K562 (cell line): ENCODE results near the gene SSU72. TPM values are rescaled to one million over a fixed set of nuclear protein-coding genes. Genes with fewer than 3 reads are reported as not detected.

Experiments
- ATAC-seq: fragments of 200-7000 bp; cut with Tn5 transposase; 3 replicates; pipeline ENCODE4 v1.9.1; 2020; ENCODE audit warnings: moderate library complexity
- BruUV-seq: library from RNA; stranded (reverse); fragments of 400-500 nt; replicated peaks from 2 replicates; lab custom pipeline; 2021; lab: Mats Ljungman, UMichigan
- CTCF ChIA-PET: fragments of 300-600 bp; formaldehyde crosslinking; extraction: SDS; loops from one replicate; lab custom pipeline; 2021; ENCODE audit warnings: low intra/inter-chr PET ratio; lab: Yijun Ruan, JAX
- POLR2A ChIA-PET: fragments of 300-600, 350-650 bp; sonication (Branson Sonifier 250); formaldehyde crosslinking; extraction: SDS; loops from one replicate; lab custom pipeline; 2021; ENCODE audit warnings: antibody characterized with exemption, inconsistent platforms; lab: Yijun Ruan, JAX
- DNase-seq, 4 experiments: peaks; one replicate each; pipeline versions ENCODE4 v3.0.0 to v3.0.0-alpha.2; 2011 to 2018; ENCODE audit warnings: low spot score in 3 of 4, mixed read lengths in 3 of 4; ENCODE audit errors: extremely low read depth in 1 of 4
- FAIRE-seq: peaks from 2 replicates; lab custom pipeline; 2011; peaks lifted over from hg19 to GRCh38; lab: Jason Lieb, UNC
- H2AFZ ChIP-seq: 2 replicates; pipeline ENCODE4 v1.6.0; 2011; ENCODE audit warnings: low read depth, low read length, control low read depth, inconsistent platforms
- H3K27ac ChIP-seq: fragments of 200-600 bp; 3 replicates; pipeline ENCODE4 v1.8.0; 2011; ENCODE audit warnings: low read depth, mild to moderate bottlenecking, control low read depth, inconsistent platforms, low read length, moderate library complexity, mixed read lengths; ENCODE audit errors: extremely low read depth
- H3K27me3 ChIP-seq, 2 experiments: fragments of 300-600 bp in 1 of 2; 2 replicates in 1 of 2; 3 replicates in 1 of 2; pipeline versions ENCODE4 v1.6.0 to v1.8.0; 2011; ENCODE audit warnings: inconsistent platforms in 2 of 2, low read length in 2 of 2, mild to moderate bottlenecking in 1 of 2, mixed read lengths in 1 of 2, moderate library complexity in 1 of 2; ENCODE audit not compliant: control insufficient read depth in 2 of 2, insufficient read depth in 2 of 2
- H3K36me3 ChIP-seq: fragments of 300-600 bp; 3 replicates; pipeline ENCODE4 v1.8.0; 2011; ENCODE audit warnings: mild to moderate bottlenecking, low read length, inconsistent platforms; ENCODE audit not compliant: control insufficient read depth, insufficient read depth
- H3K4me1 ChIP-seq, 2 experiments: fragments of 200-600 bp in 1 of 2; replicated peaks in 1 of 2; 2 replicates in 1 of 2; 3 replicates in 1 of 2; pipeline versions ENCODE4 v1.5.1 to v1.8.0; 2011; ENCODE audit warnings: inconsistent platforms in 2 of 2, low read length in 2 of 2, mild to moderate bottlenecking in 1 of 2, mixed read lengths in 1 of 2, moderate library complexity in 1 of 2; ENCODE audit not compliant: control insufficient read depth in 2 of 2, insufficient read depth in 2 of 2
- H3K4me2 ChIP-seq: 2 replicates; pipeline ENCODE4 v1.6.1; 2011; ENCODE audit warnings: low read length, control low read depth, inconsistent platforms, mixed read lengths; ENCODE audit not compliant: insufficient read depth
- H3K4me3 ChIP-seq: fragments of 200-600 bp; sonication (generic), shearing (Covaris generic); 2 replicates; pipeline ENCODE4 v1.5.1; 2016; ENCODE audit warnings: control low read depth, inconsistent platforms
- H3K79me2 ChIP-seq: fragments of 200-600 bp; 3 replicates; pipeline ENCODE4 v1.8.0; 2011; ENCODE audit warnings: low read length, inconsistent platforms; ENCODE audit not compliant: control insufficient read depth, insufficient read depth
- H3K9ac ChIP-seq, 2 experiments: 2 replicates each; pipeline versions ENCODE4 v1.6.0 to v1.6.1; 2011; ENCODE audit warnings: low read depth in 2 of 2, low read length in 2 of 2, control low read depth in 1 of 2, inconsistent platforms in 1 of 2, mild to moderate bottlenecking in 1 of 2, mixed read lengths in 1 of 2; ENCODE audit not compliant: insufficient read depth in 1 of 2
- H3K9me1 ChIP-seq: one replicate; pipeline ENCODE4 v1.6.0; 2011; ENCODE audit warnings: inconsistent platforms, mild to moderate bottlenecking, low read length, moderate library complexity; ENCODE audit not compliant: control insufficient read depth, insufficient read depth
- H3K9me3 ChIP-seq: replicated peaks from 2 replicates; pipeline ENCODE4 v1.5.1; 2011; ENCODE audit warnings: low read depth, low read length, inconsistent platforms; ENCODE audit not compliant: control insufficient read depth, insufficient read depth
- H4K20me1 ChIP-seq: replicated peaks from 2 replicates; pipeline ENCODE4 v1.6.1; 2011; ENCODE audit warnings: low read length, inconsistent platforms, mixed read lengths; ENCODE audit not compliant: control insufficient read depth, insufficient read depth
- JUN ChIP-seq, 2 experiments: sonication (generic) in 1 of 2; formaldehyde crosslinking in 1 of 2; IDR thresholded peaks; 2 replicates each; pipeline versions ENCODE4 v1.6.1 to v1.8.0; 2012 to 2022; ENCODE audit warnings: borderline replicate concordance in 2 of 2, mild to moderate bottlenecking in 2 of 2, improper control_type of control experiment in 1 of 2, low read depth in 1 of 2, low read length in 1 of 2, missing genetic modification reagents in 1 of 2
- MCM2 ChIP-seq: fragments of 450-650 bp; IDR thresholded peaks from 2 replicates; pipeline ENCODE4 v1.6.1; 2017; ENCODE audit warnings: low read depth, mild to moderate bottlenecking
- NR2C2 ChIP-seq, 2 experiments: fragments of 200-800 bp in 1 of 2; sonication (Bioruptor generic) in 1 of 2; sonication (generic) in 1 of 2; formaldehyde crosslinking in 1 of 2; IDR thresholded peaks; 2 replicates each; pipeline versions ENCODE4 v1.6.1 to v1.8.0; 2016 to 2022; ENCODE audit warnings: mild to moderate bottlenecking in 1 of 2, missing compliant biosample characterization in 1 of 2, missing genetic modification characterization in 1 of 2, missing genetic modification reagents in 1 of 2
- PHF20 ChIP-seq: fragments of 450-650 bp; IDR thresholded peaks from 2 replicates; pipeline ENCODE4 v1.6.1; 2018; ENCODE audit not compliant: partially characterized antibody
- RFX7 ChIP-seq: fragments of 250-450 bp; sonication (Bioruptor Pico); IDR thresholded peaks from 2 replicates; pipeline ENCODE4 v1.5.1; 2021; ENCODE audit warnings: mild to moderate bottlenecking
- SMAD4 ChIP-seq: fragments of 250-450 bp; sonication (Bioruptor Pico); conservative IDR thresholded peaks from 2 replicates; pipeline ENCODE4 v1.8.0; 2021; ENCODE audit warnings: inconsistent platforms, mild to moderate bottlenecking, moderate library complexity
- SNAPC5 ChIP-seq: fragments of 250-450 bp; sonication (Bioruptor Pico); IDR thresholded peaks from 2 replicates; pipeline ENCODE4 v1.8.0; 2021; ENCODE audit warnings: moderate library complexity, mild to moderate bottlenecking, inconsistent platforms
- SREBF2 ChIP-seq: sonication (generic); formaldehyde crosslinking; IDR thresholded peaks from 2 replicates; pipeline ENCODE4 v1.4.0; 2020; ENCODE audit warnings: mild to moderate bottlenecking, missing genetic modification reagents
- TAF7 ChIP-seq: fragments of 450-650 bp; IDR thresholded peaks from 2 replicates; pipeline ENCODE4 v1.6.1; 2016; ENCODE audit warnings: missing genetic modification characterization, missing compliant biosample characterization
- THRAP3 ChIP-seq: fragments of 450-650 bp; IDR thresholded peaks from 2 replicates; pipeline ENCODE4 v1.6.1; 2016; ENCODE audit warnings: mild to moderate bottlenecking, inconsistent platforms, borderline replicate concordance
- ZFP91 ChIP-seq: sonication (generic); formaldehyde crosslinking; IDR thresholded peaks from 2 replicates; pipeline ENCODE4 v1.8.0; 2022; ENCODE audit warnings: mild to moderate bottlenecking, missing genetic modification reagents
- WGBS: fragments of 100-300 bp; shearing (Covaris generic); methylation state at CpG from one replicate; pipeline ENCODE4 v1.1.6; 2016; ENCODE audit warnings: low coverage, mixed read lengths; ENCODE audit not compliant: insufficient coverage; ENCODE audit errors: missing lambda C conversion rate; 5-methylcytosine and 5-hydroxymethylcytosine counted together
- in situ Hi-C: fragments of 300-500 bp; cut with MboI; formaldehyde crosslinking; loops from 4 replicates; pipeline ENCODE4 v1.15.0; 2018; ENCODE audit warnings: inconsistent platforms, mixed read lengths
- intact Hi-C: fragments of 100-400 bp; cut with micrococcal nuclease; formaldehyde crosslinking; loops from 2 replicates; pipeline ENCODE4 v1.14.2; 2022
- polyA plus RNA-seq, 8 experiments: library from polyadenylated mRNA; depleted of rRNA in 4 of 8; stranded (reverse) in 5 of 8; unstranded in 3 of 8; fragments of >200 nt; fragmentation: Nextera tagmentation in 2 of 8; fragmentation: Illumina TruSeq in 1 of 8; extraction: Ambion mirVana in 2 of 8; extraction: Trizol in 1 of 8; gene quantifications; 2 replicates each; pipeline versions ENCODE4 v1.2.1 to v1.2.3, GENCODE V29; 2011 to 2014; ENCODE audit warnings: inconsistent platforms in 1 of 8, missing spikeins in 1 of 8
- total RNA-seq, 7 experiments: library from RNA; depleted of rRNA in 6 of 7; stranded (reverse); fragments of >200 nt in 6 of 7; fragmentation: Illumina TruSeq in 2 of 7; extraction: Trizol in 2 of 7; gene quantifications; 2 replicates each; pipeline versions ENCODE4 v1.2.1 to v1.2.3, GENCODE V29; 2011 to 2021; ENCODE audit warnings: low replicate concordance in 1 of 7

The SSU72 gene
- total and polyA plus RNA-seq, 9 of the 15 experiments (the other 6 are each of a cell fraction or from before 2014, with no cell fraction given), result 70.8 to 201 (median 94.6) TPM

GRCh38 chr1:1613509-1614082 lies 38.9 kb upstream of the SSU72 start (continued):
- no peak for TF ChIP-seq SREBF2
- no peak for TF ChIP-seq SNAPC5

- no TSS peak for BruUV-seq
- ATAC-seq (no peak), DNase-seq (no peak), FAIRE-seq (no peak)
- Histone ChIP-seq H3K4me2 (no peak overlapping the region), H2AFZ (no peak overlapping the region), H3K4me3 (no peak overlapping the region), H3K27ac (no peak overlapping the region), H3K9me3 (no peaks in the 10 kb centered on the region), H3K9ac (no peak overlapping the region), H4K20me1 (0 out of 2 replicates have a peak, but pooled peaks cover 12% of the 10 kb centered on the region), H3K4me1 (peaks cover 20 to 49% of the 10 kb centered on the region in 2 experiments; a peak in 4 of 5 replicates), H3K79me2 (peaks cover 31% of the 10 kb centered on the region), H3K9me1 (no peaks in the 10 kb centered on the region), H3K27me3 (no peaks in the 10 kb centered on the region; a peak in 1 of 5 replicates), H3K36me3 (no peaks in the 10 kb centered on the region)
- intact Hi-C loops, result no loop called here
- no peak for TF ChIP-seq PHF20
- TF ChIP-seq THRAP3, result no peak
- no peak for TF ChIP-seq NR2C2 (CRISPR knock-in tag; IDR thresholded peaks at IDR 0.05)
- TF ChIP-seq NR2C2 (tag; IDR thresholded peaks at IDR 0.05), result no peak
- TF ChIP-seq JUN (IDR thresholded peaks at IDR 0.05; ENCODE audit: borderline replicate concordance, low read depth, low read length), result no peak
- TF ChIP-seq JUN (CRISPR knock-in tag; IDR thresholded peaks at IDR 0.05; ENCODE audit: borderline replicate concordance), result no peak
- TF ChIP-seq MCM2, result no peak
- no peak for TF ChIP-seq TAF7
- TF ChIP-seq ZFP91 (CRISPR knock-in tag), result no peak
- no peak for TF ChIP-seq SMAD4 (CRISPR knock-in tag)
- TF ChIP-seq RFX7 (CRISPR knock-in tag), result no peak
- 84% methylated on average over 3 of the region's 3 CpGs for WGBS
- ChIA-PET POLR2A (no interaction called here), CTCF (no interaction called here)
- in situ Hi-C loops, result no loop called here
Observed at GRCh38 chr1:1612104-1612400, 37.4 kb upstream of the SSU72 start.
